ENCODE results near the gene LPP.

- TF ChIP-seq POLR2A (IDR thresholded peaks at IDR 0.05), result no peak
- no peak for TF ChIP-seq CTCF (IDR thresholded peaks at IDR 0.05)
These were observed 531.8 kb downstream of the LPP start for GRCh38 chr3:188685789-188686188.
